H1 (cell line): ENCODE measurements around the gene PLCL2. TPM values are rescaled to one million over a fixed set of nuclear protein-coding genes. Genes with fewer than 3 reads are reported as not detected.

Source experiments
- CTCF ChIA-PET: fragments of 300-600 bp; sonication (Branson Sonifier 250); formaldehyde crosslinking; loops from one replicate; lab custom pipeline; 2021; ENCODE audit not compliant: partially characterized antibody; lab: Charles Lee
- POLR2A ChIA-PET: fragments of 300-600 bp; sonication (Branson Sonifier 250); formaldehyde crosslinking; loops from one replicate; lab custom pipeline; 2021; ENCODE audit warnings: inconsistent platforms; ENCODE audit not compliant: partially characterized antibody; lab: Charles Lee
- DNase-seq, 2 experiments: peaks; one replicate each; pipeline versions ENCODE4 v3.0.0 to v3.0.0-alpha.2; 2010 to 2022; ENCODE audit warnings: low spot score in 2 of 2, low read depth in 1 of 2, mixed read lengths in 1 of 2
- FAIRE-seq: peaks from 2 replicates; lab custom pipeline; 2011; peaks lifted over from hg19 to GRCh38; lab: Jason Lieb, UNC
- H2AFZ ChIP-seq: 2 replicates; pipeline ENCODE4 v1.8.1; 2012; ENCODE audit warnings: low read length, inconsistent platforms
- H2AK5ac ChIP-seq: 2 replicates; pipeline ENCODE4 v1.6.1; 2013; ENCODE audit warnings: low read depth, low read length
- H2BK120ac ChIP-seq: replicated peaks from 2 replicates; pipeline ENCODE3; 2013; ENCODE audit warnings: low read depth, low read length, inconsistent platforms
- H2BK12ac ChIP-seq: 2 replicates; pipeline ENCODE4 v1.6.1; 2013; ENCODE audit warnings: low read depth, low read length
- H2BK15ac ChIP-seq: 2 replicates; pipeline ENCODE4 v1.6.1; 2013; ENCODE audit warnings: low read length
- H2BK20ac ChIP-seq: 2 replicates; pipeline ENCODE4 v1.6.1; 2013; ENCODE audit warnings: low read length
- H2BK5ac ChIP-seq: 2 replicates; pipeline ENCODE4 v1.6.1; 2013; ENCODE audit warnings: low read depth, low read length
- H3K14ac ChIP-seq: 2 replicates; pipeline ENCODE4 v1.6.1; 2013; ENCODE audit warnings: inconsistent platforms; ENCODE audit not compliant: insufficient read length
- H3K18ac ChIP-seq: 2 replicates; pipeline ENCODE4 v1.6.1; 2013; ENCODE audit warnings: low read length; ENCODE audit errors: extremely low read depth
- H3K23ac ChIP-seq: 2 replicates; pipeline ENCODE4 v1.6.1; 2013; ENCODE audit warnings: inconsistent platforms; ENCODE audit not compliant: insufficient read length
- H3K23me2 ChIP-seq: 2 replicates; pipeline ENCODE4 v1.6.1; 2013; ENCODE audit warnings: low read depth, low read length
- H3K27ac ChIP-seq: 2 replicates; pipeline ENCODE4 v1.6.1; 2011; ENCODE audit warnings: low read depth, low read length, inconsistent platforms
- H3K27me3 ChIP-seq, 4 experiments: replicated peaks in 1 of 4; 1 replicate in 1 of 4; 2 replicates in 3 of 4; pipeline versions ENCODE4 v1.6.1 to v1.8.1; 2011 to 2013; ENCODE audit warnings: low read length in 3 of 4, mild to moderate bottlenecking in 3 of 4, inconsistent platforms in 2 of 4, mixed read lengths in 2 of 4, moderate library complexity in 1 of 4; ENCODE audit not compliant: control insufficient read depth in 3 of 4, insufficient read depth in 3 of 4; ENCODE audit errors: extremely low read depth in 1 of 4
- H3K36me3 ChIP-seq, 4 experiments: 2 replicates each; pipeline versions ENCODE4 v1.6.1 to v1.8.1; 2011 to 2013; ENCODE audit warnings: mild to moderate bottlenecking in 4 of 4, low read length in 3 of 4, moderate library complexity in 2 of 4, control low read depth in 1 of 4, inconsistent platforms in 1 of 4; ENCODE audit not compliant: insufficient read depth in 4 of 4, control insufficient read depth in 2 of 4
- H3K4ac ChIP-seq: replicated peaks from 2 replicates; pipeline ENCODE3; 2013; ENCODE audit warnings: low read length, low read depth, mixed read lengths, inconsistent platforms; ENCODE audit not compliant: insufficient read length
- H3K4me1 ChIP-seq, 4 experiments: replicated peaks in 1 of 4; 1 replicate in 1 of 4; 2 replicates in 3 of 4; pipeline versions ENCODE4 v1.6.1 to v1.8.1; 2011 to 2013; ENCODE audit warnings: low read length in 3 of 4, inconsistent platforms in 2 of 4, mixed read lengths in 1 of 4; ENCODE audit not compliant: insufficient read depth in 4 of 4, control insufficient read depth in 3 of 4
- H3K4me2 ChIP-seq, 2 experiments: 2 replicates each; pipeline versions ENCODE4 v1.6.1 to v1.8.1; 2011 to 2013; ENCODE audit warnings: low read depth in 2 of 2, low read length in 2 of 2, control low read depth in 1 of 2, inconsistent platforms in 1 of 2, mild to moderate bottlenecking in 1 of 2; ENCODE audit not compliant: insufficient read depth in 1 of 2
- H3K4me3 ChIP-seq, 4 experiments: fragments of 200-600, 300-600 bp in 1 of 4; sonication (generic), shearing (Covaris generic), sonication (Bioruptor Twin) in 1 of 4; 2 replicates each; pipeline versions ENCODE4 v1.5.1 to v1.8.1; 2011 to 2016; ENCODE audit warnings: low read length in 4 of 4, low read depth in 3 of 4, control low read depth in 2 of 4, inconsistent platforms in 2 of 4, mild to moderate bottlenecking in 2 of 4, mixed read lengths in 1 of 4, moderate library complexity in 1 of 4; ENCODE audit not compliant: insufficient read depth in 2 of 4; ENCODE audit errors: extremely low read depth in 1 of 4
- H3K56ac ChIP-seq: replicated peaks from 2 replicates; pipeline ENCODE3; 2013; ENCODE audit warnings: low read depth, mild to moderate bottlenecking, mixed read lengths, low read length, inconsistent platforms; ENCODE audit not compliant: insufficient read length
- H3K79me1 ChIP-seq: 2 replicates; pipeline ENCODE4 v1.6.1; 2013; ENCODE audit warnings: low read depth, low read length, control low read depth
- H3K79me2 ChIP-seq, 2 experiments: 2 replicates each; pipeline versions ENCODE4 v1.6.1 to v1.8.1; 2012 to 2013; ENCODE audit warnings: low read length in 2 of 2, mild to moderate bottlenecking in 2 of 2, inconsistent platforms in 1 of 2; ENCODE audit not compliant: insufficient read depth in 2 of 2, control insufficient read depth in 1 of 2
- H3K9ac ChIP-seq, 4 experiments: replicated peaks in 1 of 4; 1 replicate in 1 of 4; 2 replicates in 3 of 4; pipeline versions ENCODE4 v1.6.1 to v1.8.1; 2011 to 2013; ENCODE audit warnings: low read depth in 3 of 4, low read length in 3 of 4, control low read depth in 2 of 4, mild to moderate bottlenecking in 2 of 4, moderate library complexity in 2 of 4, inconsistent platforms in 1 of 4; ENCODE audit errors: extremely low read depth in 1 of 4
- H3K9me3 ChIP-seq, 2 experiments: 2 replicates each; pipeline versions ENCODE4 v1.6.1 to v1.8.1; 2012 to 2013; ENCODE audit warnings: mild to moderate bottlenecking in 2 of 2, moderate library complexity in 2 of 2, control low read depth in 1 of 2, inconsistent platforms in 1 of 2, low read depth in 1 of 2, low read length in 1 of 2, mixed read lengths in 1 of 2; ENCODE audit not compliant: insufficient read depth in 2 of 2
- H4K20me1 ChIP-seq, 2 experiments: replicated peaks in 1 of 2; 2 replicates each; pipeline versions ENCODE3 to v1.8.1; 2011 to 2013; ENCODE audit warnings: inconsistent platforms in 2 of 2, low read length in 2 of 2, mild to moderate bottlenecking in 1 of 2; ENCODE audit not compliant: insufficient read depth in 2 of 2, control insufficient read depth in 1 of 2
- H4K5ac ChIP-seq: 2 replicates; pipeline ENCODE4 v1.6.1; 2013; ENCODE audit warnings: low read length, low read depth, mixed read lengths, inconsistent platforms; ENCODE audit not compliant: insufficient read length
- H4K8ac ChIP-seq: 2 replicates; pipeline ENCODE4 v1.8.0; 2013; ENCODE audit warnings: mild to moderate bottlenecking, moderate library complexity, low read length, inconsistent platforms; ENCODE audit not compliant: insufficient read depth; ENCODE audit errors: extremely low read depth
- H4K91ac ChIP-seq: replicated peaks from 2 replicates; pipeline ENCODE3; 2013; ENCODE audit warnings: low read length, mixed read lengths, inconsistent platforms; ENCODE audit not compliant: insufficient read length
- CBX5 ChIP-seq: fragments of 300-800, 300-1000 bp; sonication (generic); IDR thresholded peaks from 2 replicates; pipeline ENCODE4 v1.7.1; 2016; ENCODE audit warnings: antibody characterized with exemption, low read length, low read depth
- CHD2 ChIP-seq: IDR thresholded peaks from 2 replicates; pipeline ENCODE4 v1.6.1; 2012; ENCODE audit warnings: low read length, improper control_type of control experiment
- GABPA ChIP-seq: IDR thresholded peaks from 2 replicates; pipeline ENCODE4 v1.6.1; 2011; ENCODE audit warnings: mild to moderate bottlenecking, low read length, moderate library complexity, borderline replicate concordance; ENCODE audit not compliant: insufficient read depth
- KDM5A ChIP-seq: fragments of 200-600 bp; IDR thresholded peaks from 2 replicates; pipeline ENCODE4 v1.7.1; 2012; ENCODE audit warnings: mild to moderate bottlenecking, low read length, inconsistent platforms, mixed read lengths
- RBBP5 ChIP-seq: IDR thresholded peaks from 2 replicates; pipeline ENCODE4 v1.7.1; 2012; ENCODE audit warnings: low read depth, mild to moderate bottlenecking, inconsistent platforms, low read length, moderate library complexity, borderline replicate concordance
- SAP30 ChIP-seq: fragments of 300-600 bp; sonication (generic); IDR thresholded peaks from 2 replicates; pipeline ENCODE4 v1.7.1; 2012; ENCODE audit warnings: low read length, moderate library complexity, mild to moderate bottlenecking, inconsistent platforms; ENCODE audit not compliant: insufficient read depth, insufficient replicate concordance
- SUZ12 ChIP-seq: fragments of 200-600 bp; sonication (generic); IDR thresholded peaks from 2 replicates; pipeline ENCODE4 v1.6.1; 2012; ENCODE audit warnings: mild to moderate bottlenecking, inconsistent platforms, low read length, moderate library complexity, mixed read lengths
- TAF1 ChIP-seq: IDR thresholded peaks from 2 replicates; pipeline ENCODE4 v1.6.1; 2011; ENCODE audit warnings: mild to moderate bottlenecking, low read depth, low read length
- TEAD4 ChIP-seq: IDR thresholded peaks from 2 replicates; pipeline ENCODE4 v1.6.1; 2012; ENCODE audit warnings: low read depth, low read length, inconsistent platforms, mixed read lengths
- WGBS, 2 experiments: shearing (Covaris generic) in 1 of 2; methylation state at CpG; one replicate each; pipeline versions ENCODE4 v1.1.6 to v1.1.7; 2013 to 2015; ENCODE audit warnings: low lambda C conversion rate in 2 of 2, mixed read lengths in 2 of 2, inconsistent platforms in 1 of 2, low coverage in 1 of 2, missing lambda C conversion rate in 1 of 2; ENCODE audit not compliant: insufficient replicate concordance in 2 of 2, insufficient coverage in 1 of 2, insufficient read length in 1 of 2; ENCODE audit errors: extremely low coverage in 1 of 2, missing lambda C conversion rate in 1 of 2; 5-methylcytosine and 5-hydroxymethylcytosine counted together
- polyA plus RNA-seq, 7 experiments: library from polyadenylated mRNA; depleted of rRNA in 3 of 7; stranded (reverse) in 5 of 7; unstranded in 2 of 7; fragments of >200 nt in 5 of 7; fragments of 200-250 nt in 2 of 7; gene quantifications; 1 replicate in 5 of 7; 2 replicates in 1 of 7; 4 replicates in 1 of 7; pipeline versions ENCODE4 v1.2.1 to v1.2.3, GENCODE V29; 2011 to 2013; ENCODE audit warnings: missing spikeins in 2 of 7, mixed read lengths in 2 of 7
- total RNA-seq: library from RNA; stranded (reverse); fragmentation: NEBNext Ultra II Directional; extraction: Animal tissue kit (Norgen Biotek cat#: 25700); gene quantifications from 2 replicates; pipeline ENCODE4 v1.2.1, GENCODE V29; 2021
- TF ChIP-seq, protein P1 (sequence below), 3 experiments: IDR thresholded peaks; 1 replicate in 2 of 3; 2 replicates in 1 of 3; pipeline versions ENCODE4 v1.5.1 to v1.6.1; 2011; ENCODE audit warnings: low read length in 3 of 3, mild to moderate bottlenecking in 3 of 3, inconsistent platforms in 2 of 3, low read depth in 1 of 3, moderate library complexity in 1 of 3; ENCODE audit not compliant: insufficient read depth in 1 of 3; ENCODE audit errors: control extremely low read depth in 1 of 3
- TF ChIP-seq, protein P2 (sequence below): IDR thresholded peaks from 2 replicates; pipeline ENCODE4 v1.6.1; 2012; ENCODE audit warnings: inconsistent platforms

PLCL2 gene
- total and polyA plus RNA-seq, 2 of the 8 experiments (the other 6 are each of a cell fraction or from before 2014, with no cell fraction given), result 3.5 to 6.8 TPM

GRCh38 chr3:16944356-16944755 is 59.6 kb downstream of the PLCL2 start:
- no peak overlapping the region for H2BK120ac ChIP-seq
- POLR2A ChIA-PET, result no interaction called here
- H3K27me3 ChIP-seq, result peaks cover 0 to 1% (median 0%) of the 10 kb centered on the region in 4 experiments; a peak in 1 of 7 replicates
- H4K8ac ChIP-seq, result no peak overlapping the region
- FAIRE-seq, result no peak
- no peaks in the 10 kb centered on the region; a peak in 1 of 7 replicates for H3K4me1 ChIP-seq
- no peaks in the 10 kb centered on the region for H4K20me1 ChIP-seq
- peaks cover 0 to 7% of the 10 kb centered on the region in 2 experiments; a peak in 1 of 4 replicates for H3K79me2 ChIP-seq
- H2AFZ ChIP-seq, result no peak overlapping the region
- CTCF ChIA-PET, result interaction anchor here (0.6 to 1.5 kb wide), 2 partner anchors 17 to 88 kb away, joined by 3 to 7 read pairs; no protein-coding TSS in a partner anchor
- H3K4me2 ChIP-seq, result no peak overlapping the region
- H3K14ac ChIP-seq, result no peak overlapping the region
- H4K5ac ChIP-seq, result no peak overlapping the region
- no peak overlapping the region for H3K4me3 ChIP-seq
- peaks cover 2% of the 10 kb centered on the region; the same call in 1 of the 2 replicates for H3K23me2 ChIP-seq
- H3K9ac ChIP-seq, result no peak overlapping the region
- no peaks in the 10 kb centered on the region for H3K9me3 ChIP-seq
- H2BK12ac ChIP-seq, result no peak overlapping the region
- no peak overlapping the region for H3K23ac ChIP-seq
- no peak overlapping the region for H4K91ac ChIP-seq
- H2BK20ac ChIP-seq, result no peak overlapping the region
- no peak overlapping the region for H2AK5ac ChIP-seq
- H2BK5ac ChIP-seq, result no peak overlapping the region
- H3K56ac ChIP-seq, result no peak overlapping the region
- H3K36me3 ChIP-seq, result no peaks in the 10 kb centered on the region
- H3K4ac ChIP-seq, result no peak overlapping the region
- WGBS, 2 experiments, result 100% methylated on average over 1 of the region's 1 CpG; no CpG with 5 or more reads in 1 of the 2 experiments
- no peak overlapping the region for H2BK15ac ChIP-seq
- H3K27ac ChIP-seq, result no peak overlapping the region
- no peaks in the 10 kb centered on the region for H3K79me1 ChIP-seq
- DNase-seq, result no peak
- no peak overlapping the region for H3K18ac ChIP-seq
- TF ChIP-seq CHD2, result no peak
- TF ChIP-seq TAF1, result no peak
- TF ChIP-seq RBBP5, result no peak
- no peak for TF ChIP-seq SAP30
- no peak for TF ChIP-seq GABPA
- TF ChIP-seq, protein P1, sequence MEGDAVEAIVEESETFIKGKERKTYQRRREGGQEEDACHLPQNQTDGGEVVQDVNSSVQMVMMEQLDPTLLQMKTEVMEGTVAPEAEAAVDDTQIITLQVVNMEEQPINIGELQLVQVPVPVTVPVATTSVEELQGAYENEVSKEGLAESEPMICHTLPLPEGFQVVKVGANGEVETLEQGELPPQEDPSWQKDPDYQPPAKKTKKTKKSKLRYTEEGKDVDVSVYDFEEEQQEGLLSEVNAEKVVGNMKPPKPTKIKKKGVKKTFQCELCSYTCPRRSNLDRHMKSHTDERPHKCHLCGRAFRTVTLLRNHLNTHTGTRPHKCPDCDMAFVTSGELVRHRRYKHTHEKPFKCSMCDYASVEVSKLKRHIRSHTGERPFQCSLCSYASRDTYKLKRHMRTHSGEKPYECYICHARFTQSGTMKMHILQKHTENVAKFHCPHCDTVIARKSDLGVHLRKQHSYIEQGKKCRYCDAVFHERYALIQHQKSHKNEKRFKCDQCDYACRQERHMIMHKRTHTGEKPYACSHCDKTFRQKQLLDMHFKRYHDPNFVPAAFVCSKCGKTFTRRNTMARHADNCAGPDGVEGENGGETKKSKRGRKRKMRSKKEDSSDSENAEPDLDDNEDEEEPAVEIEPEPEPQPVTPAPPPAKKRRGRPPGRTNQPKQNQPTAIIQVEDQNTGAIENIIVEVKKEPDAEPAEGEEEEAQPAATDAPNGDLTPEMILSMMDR (IDR thresholded peaks at IDR 0.05; ENCODE audit: control extremely low read depth in 1 of 3, insufficient read depth in 1 of 3, low read depth in 1 of 3, low read length in 3 of 3), result no peak
- TF ChIP-seq, protein P2, sequence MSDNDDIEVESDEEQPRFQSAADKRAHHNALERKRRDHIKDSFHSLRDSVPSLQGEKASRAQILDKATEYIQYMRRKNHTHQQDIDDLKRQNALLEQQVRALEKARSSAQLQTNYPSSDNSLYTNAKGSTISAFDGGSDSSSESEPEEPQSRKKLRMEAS, result no peak
- no peak for TF ChIP-seq SUZ12
- no peak for TF ChIP-seq CBX5
- TF ChIP-seq KDM5A, result no peak
- TF ChIP-seq TEAD4, result no peak
